ENCODE data around the gene LEFTY1.

DNA sequence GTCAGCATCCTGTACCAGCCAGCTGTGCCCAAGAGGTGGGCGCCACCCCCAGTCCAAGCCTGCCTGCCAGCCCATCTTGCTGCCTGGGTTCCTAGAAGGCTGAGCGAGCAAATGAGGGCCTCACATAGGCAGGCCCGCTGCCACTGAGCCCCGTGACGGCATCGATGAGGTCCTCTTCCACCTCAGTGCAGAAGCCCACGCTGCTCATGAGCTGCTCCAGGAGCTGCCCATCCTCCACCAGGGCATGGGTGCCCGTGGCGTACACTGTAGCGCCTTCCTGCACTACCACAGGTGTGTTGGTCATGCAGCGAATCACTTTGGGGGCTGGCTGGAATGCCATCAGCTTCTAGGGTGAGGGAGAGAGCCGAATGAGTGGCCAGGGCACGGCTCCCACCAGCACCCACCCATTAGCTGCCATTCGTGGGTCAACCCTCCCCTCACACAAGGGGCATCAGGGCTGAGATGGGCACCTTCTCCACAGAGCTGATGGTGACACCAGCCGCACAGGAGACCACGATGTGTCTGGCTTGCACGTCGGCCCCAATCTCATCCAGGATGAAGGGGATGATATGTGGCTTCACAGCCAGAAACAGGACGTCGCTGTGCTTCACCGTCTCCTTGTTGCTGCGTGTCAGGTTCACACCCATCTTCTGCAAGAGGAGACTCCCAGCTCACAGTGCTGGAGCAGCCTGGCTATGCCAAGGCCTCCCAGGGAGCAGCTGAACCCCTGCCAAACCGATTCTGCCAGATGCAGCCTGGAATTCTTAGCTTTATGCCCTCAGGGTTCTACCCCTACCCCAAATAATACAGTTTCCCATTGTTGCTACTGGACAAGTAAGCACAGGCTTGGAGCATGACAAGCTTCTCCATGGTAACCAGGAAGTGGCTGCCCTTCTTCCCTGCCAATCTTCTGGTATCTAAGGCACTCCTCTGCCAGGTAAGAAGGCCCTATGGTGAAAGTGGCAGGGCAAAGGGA lies 33.1 kb upstream of the LEFTY1 start:
- TF ChIP-seq, protein P1, sequence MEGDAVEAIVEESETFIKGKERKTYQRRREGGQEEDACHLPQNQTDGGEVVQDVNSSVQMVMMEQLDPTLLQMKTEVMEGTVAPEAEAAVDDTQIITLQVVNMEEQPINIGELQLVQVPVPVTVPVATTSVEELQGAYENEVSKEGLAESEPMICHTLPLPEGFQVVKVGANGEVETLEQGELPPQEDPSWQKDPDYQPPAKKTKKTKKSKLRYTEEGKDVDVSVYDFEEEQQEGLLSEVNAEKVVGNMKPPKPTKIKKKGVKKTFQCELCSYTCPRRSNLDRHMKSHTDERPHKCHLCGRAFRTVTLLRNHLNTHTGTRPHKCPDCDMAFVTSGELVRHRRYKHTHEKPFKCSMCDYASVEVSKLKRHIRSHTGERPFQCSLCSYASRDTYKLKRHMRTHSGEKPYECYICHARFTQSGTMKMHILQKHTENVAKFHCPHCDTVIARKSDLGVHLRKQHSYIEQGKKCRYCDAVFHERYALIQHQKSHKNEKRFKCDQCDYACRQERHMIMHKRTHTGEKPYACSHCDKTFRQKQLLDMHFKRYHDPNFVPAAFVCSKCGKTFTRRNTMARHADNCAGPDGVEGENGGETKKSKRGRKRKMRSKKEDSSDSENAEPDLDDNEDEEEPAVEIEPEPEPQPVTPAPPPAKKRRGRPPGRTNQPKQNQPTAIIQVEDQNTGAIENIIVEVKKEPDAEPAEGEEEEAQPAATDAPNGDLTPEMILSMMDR (conservative IDR thresholded peaks at IDR 0.05 in 1 of 2, IDR thresholded peaks at IDR 0.05 in 1 of 2; ENCODE audit: extremely low read depth in 1 of 2, insufficient read depth in 1 of 2, low read depth in 1 of 2, low read length in 2 of 2), result no peak
- no peak for TF ChIP-seq EZH2 (IDR thresholded peaks at IDR 0.05; ENCODE audit: borderline replicate concordance, low read length)

Data from mammary epithelial cell (primary cell).